Brain pericyte (primary cell): ENCODE results near the gene VAMP1.
"Not testable (repeated sequence)": the region's sequence is repeated elsewhere in the genome, so short reads cannot be mapped to it uniquely, and the experiment has no call there.

ENCODE experiments used
- DNase-seq: peaks from one replicate; pipeline ENCODE4 v3.0.0-alpha.2; 2012; ENCODE audit warnings: low read depth, low spot score

The VAMP1 gene

GRCh38 chr12:6469609-6470374 is 685 bp downstream of the VAMP1 start:
- no peak for DNase-seq

- DNase-seq = no peak
Observed at GRCh38 chr12:6469092-6469491, 1.4 kb downstream of the VAMP1 start.

GRCh38 chr12:6468283-6468575 is 2.2 kb downstream of the VAMP1 start:
- DNase-seq = no peak

GRCh38 chr12:6467571-6468282 is 2.8 kb downstream of the VAMP1 start:
- DNase-seq = not testable (repeated sequence)

GRCh38 chr12:6466751-6467150 is 3.7 kb downstream of the VAMP1 start:
- not testable (repeated sequence) for DNase-seq

- no peak for DNase-seq
Observed at GRCh38 chr12:6466184-6466573, 4.3 kb downstream of the VAMP1 start.

- no peak for DNase-seq
Observed at GRCh38 chr12:6465467-6466183, 4.9 kb downstream of the VAMP1 start.

- DNase-seq = no peak
Observed at GRCh38 chr12:6464531-6464930, 5.9 kb downstream of the VAMP1 start.

- no peak for DNase-seq
Observed at GRCh38 chr12:6463858-6464257, 6.6 kb downstream of the VAMP1 start.

GRCh38 chr12:6463216-6463615 is 7.3 kb downstream of the VAMP1 start:
- DNase-seq = no peak

GRCh38 chr12:6462234-6462995 is 8.1 kb downstream of the VAMP1 start:
- DNase-seq = no peak

- DNase-seq = no peak
Observed at GRCh38 chr12:6461401-6462233, 8.9 kb downstream of the VAMP1 start.

GRCh38 chr12:6460751-6461371 is 9.6 kb downstream of the VAMP1 start:
- no peak for DNase-seq

- DNase-seq = no peak
Observed at GRCh38 chr12:6459004-6459337, 11.5 kb downstream of the VAMP1 start.

- DNase-seq = no peak
Observed at GRCh38 chr12:6458281-6459003, 12.0 kb downstream of the VAMP1 start.

GRCh38 chr12:6457220-6457945 is 13.1 kb downstream of the VAMP1 start:
- DNase-seq = no peak

GRCh38 chr12:6452944-6453630 is 17.4 kb downstream of the VAMP1 start:
- no peak for DNase-seq

- no peak for DNase-seq
Observed at GRCh38 chr12:6452245-6452943, 18.1 kb downstream of the VAMP1 start.
